ENCODE measurements around the gene ACTL7B.

- TF ChIP-seq CTCF (conservative IDR thresholded peaks at IDR 0.05 in 1 of 2, IDR thresholded peaks at IDR 0.05 in 1 of 2; ENCODE audit: low read depth in 1 of 2, low read length in 2 of 2) (no peak), EZH2 (IDR thresholded peaks at IDR 0.05; ENCODE audit: low read length, missing control alignments) (no peak)
These were observed 5.0 kb upstream of the ACTL7B start for GRCh38 chr9:108860764-108861163.
